HL-60/S4 treated with phorbol 12-myristate 13-acetate at 8.2 ng/mL for 4 days and 3 days (cell line): ENCODE data around the gene ATP6V0A1.
"Not testable (repeated sequence)": the region's sequence is repeated elsewhere in the genome, so short reads cannot be mapped to it uniquely, and the experiment has no call there.

Source experiments
- in situ Hi-C: fragments of 300-500 bp; cut with MboI; formaldehyde crosslinking; loops from 2 replicates; pipeline ENCODE4 v1.15.0; 2022; ENCODE audit warnings: low sequenced_read_pairs

The ATP6V0A1 gene

GRCh38 chr17:42537156-42537805 is 78.6 kb downstream of the ATP6V0A1 start:
- in situ Hi-C loops: no loop called here

DNA sequence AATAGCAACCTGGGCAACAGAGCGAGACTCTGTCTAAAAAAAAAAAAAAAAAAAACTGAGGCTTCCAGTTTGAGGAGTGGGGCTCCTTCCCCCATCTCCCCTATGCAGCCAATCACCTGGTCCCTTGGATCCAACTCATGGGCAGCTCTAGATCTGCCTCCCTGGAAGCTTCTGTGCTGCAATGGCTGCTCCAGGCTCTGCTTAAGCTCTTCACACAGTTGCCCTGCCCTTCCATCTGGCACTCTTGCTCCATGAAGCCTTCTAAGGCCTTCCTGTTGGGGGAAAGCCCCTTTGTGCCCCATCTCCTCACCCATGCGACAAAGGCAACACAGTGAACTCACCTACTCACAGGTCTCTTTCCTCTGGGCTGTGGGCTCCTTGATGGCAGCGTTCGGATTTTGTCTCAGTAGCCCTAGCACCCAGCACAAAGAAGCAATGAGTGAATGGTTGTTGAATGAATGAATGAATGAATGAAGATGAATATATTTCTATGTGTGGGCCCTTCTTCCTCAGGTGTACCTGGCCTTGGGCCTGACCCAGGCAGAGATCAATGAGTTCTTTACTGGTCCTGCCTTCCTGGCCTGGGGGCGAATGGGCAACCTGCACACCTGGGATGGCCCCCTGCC is 79.3 kb downstream of the ATP6V0A1 start:
- in situ Hi-C loops: no loop called here

GRCh38 chr17:42538482-42538881 is 79.8 kb downstream of the ATP6V0A1 start:
- in situ Hi-C loops: no loop called here

- in situ Hi-C loops: not testable (repeated sequence)
These were observed 81.9 kb downstream of the ATP6V0A1 start for GRCh38 chr17:42540558-42540957.

GRCh38 chr17:42541041-42541833 is 82.6 kb downstream of the ATP6V0A1 start:
- in situ Hi-C loops: no loop called here

DNA sequence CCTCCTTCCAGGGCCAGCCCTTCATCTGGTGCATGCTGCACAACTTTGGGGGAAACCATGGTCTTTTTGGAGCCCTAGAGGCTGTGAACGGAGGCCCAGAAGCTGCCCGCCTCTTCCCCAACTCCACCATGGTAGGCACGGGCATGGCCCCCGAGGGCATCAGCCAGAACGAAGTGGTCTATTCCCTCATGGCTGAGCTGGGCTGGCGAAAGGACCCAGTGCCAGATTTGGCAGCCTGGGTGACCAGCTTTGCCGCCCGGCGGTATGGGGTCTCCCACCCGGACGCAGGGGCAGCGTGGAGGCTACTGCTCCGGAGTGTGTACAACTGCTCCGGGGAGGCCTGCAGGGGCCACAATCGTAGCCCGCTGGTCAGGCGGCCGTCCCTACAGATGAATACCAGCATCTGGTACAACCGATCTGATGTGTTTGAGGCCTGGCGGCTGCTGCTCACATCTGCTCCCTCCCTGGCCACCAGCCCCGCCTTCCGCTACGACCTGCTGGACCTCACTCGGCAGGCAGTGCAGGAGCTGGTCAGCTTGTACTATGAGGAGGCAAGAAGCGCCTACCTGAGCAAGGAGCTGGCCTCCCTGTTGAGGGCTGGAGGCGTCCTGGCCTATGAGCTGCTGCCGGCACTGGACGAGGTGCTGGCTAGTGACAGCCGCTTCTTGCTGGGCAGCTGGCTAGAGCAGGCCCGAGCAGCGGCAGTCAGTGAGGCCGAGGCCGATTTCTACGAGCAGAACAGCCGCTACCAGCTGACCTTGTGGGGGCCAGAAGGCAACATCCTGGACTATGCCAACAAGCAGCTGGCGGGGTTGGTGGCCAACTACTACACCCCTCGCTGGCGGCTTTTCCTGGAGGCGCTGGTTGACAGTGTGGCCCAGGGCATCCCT is 84.8 kb downstream of the ATP6V0A1 start:
- in situ Hi-C loops: no loop called here

- in situ Hi-C loops: no loop called here
These were observed 86.2 kb downstream of the ATP6V0A1 start for GRCh38 chr17:42544874-42545283.

- in situ Hi-C loops: not testable (repeated sequence)
These were observed 87.3 kb downstream of the ATP6V0A1 start for GRCh38 chr17:42545755-42546505.

DNA sequence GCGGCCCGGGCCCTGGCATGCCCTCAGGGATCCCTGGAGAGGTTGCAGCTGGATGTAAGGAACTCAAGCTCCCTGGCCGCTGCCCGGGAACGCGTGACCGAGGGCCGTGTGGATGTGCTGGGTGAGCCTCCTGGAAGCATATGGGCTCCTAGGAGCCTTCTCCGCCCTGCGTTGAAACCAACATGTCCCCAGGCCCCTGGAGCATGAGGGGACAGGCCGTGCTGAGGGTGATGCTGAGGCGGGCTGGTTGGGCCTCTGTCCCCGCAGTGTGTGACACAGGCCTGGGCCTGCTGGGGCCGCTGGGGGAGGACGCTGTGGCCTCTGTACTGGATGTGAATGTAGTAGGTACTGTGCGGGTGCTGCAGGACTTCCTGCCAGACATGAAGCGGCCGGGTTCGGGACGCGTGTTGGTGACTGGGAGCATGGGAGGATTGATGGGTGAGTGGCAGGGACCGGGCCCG is 88.4 kb downstream of the ATP6V0A1 start:
- in situ Hi-C loops: no loop called here

GRCh38 chr17:42547698-42548069 is 89.0 kb downstream of the ATP6V0A1 start:
- in situ Hi-C loops: no loop called here

DNA sequence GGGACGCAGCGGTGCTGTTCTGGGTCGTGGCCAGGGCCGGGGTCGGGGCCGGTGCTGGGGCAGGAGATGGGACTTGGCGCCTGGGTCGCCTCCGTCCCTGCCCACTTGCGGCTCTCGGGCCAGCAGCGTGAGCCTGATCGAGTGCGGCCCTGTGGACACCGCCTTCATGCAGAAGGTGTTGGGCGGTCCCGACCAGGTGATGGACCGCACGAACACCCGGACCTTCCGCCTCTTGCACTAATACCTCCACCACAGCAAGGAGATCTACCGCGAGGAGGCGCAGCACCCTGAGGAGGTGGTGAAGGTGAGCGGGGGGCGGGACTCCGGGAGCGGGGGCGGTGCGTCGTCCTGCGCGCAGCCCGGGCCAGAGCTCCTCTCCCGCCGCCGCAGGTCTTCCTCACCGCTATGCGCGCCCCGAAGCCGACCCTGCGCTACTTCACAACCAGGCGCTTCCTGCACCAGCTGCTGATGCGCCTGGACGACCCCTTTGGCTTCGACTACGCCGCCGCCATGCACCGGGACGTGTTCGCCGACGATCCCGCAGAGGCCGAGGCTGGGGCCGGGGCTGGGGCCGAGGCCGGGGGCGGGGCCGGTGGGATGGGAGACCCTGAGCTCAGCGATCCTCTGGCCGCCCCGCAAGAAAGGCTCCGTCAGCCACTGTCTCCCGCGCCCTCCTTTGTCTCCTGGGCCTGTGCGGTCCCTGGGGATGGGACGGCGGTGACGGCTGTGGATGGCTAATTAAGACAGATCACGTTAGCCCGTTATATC is 89.6 kb downstream of the ATP6V0A1 start:
- in situ Hi-C loops: no loop called here

DNA sequence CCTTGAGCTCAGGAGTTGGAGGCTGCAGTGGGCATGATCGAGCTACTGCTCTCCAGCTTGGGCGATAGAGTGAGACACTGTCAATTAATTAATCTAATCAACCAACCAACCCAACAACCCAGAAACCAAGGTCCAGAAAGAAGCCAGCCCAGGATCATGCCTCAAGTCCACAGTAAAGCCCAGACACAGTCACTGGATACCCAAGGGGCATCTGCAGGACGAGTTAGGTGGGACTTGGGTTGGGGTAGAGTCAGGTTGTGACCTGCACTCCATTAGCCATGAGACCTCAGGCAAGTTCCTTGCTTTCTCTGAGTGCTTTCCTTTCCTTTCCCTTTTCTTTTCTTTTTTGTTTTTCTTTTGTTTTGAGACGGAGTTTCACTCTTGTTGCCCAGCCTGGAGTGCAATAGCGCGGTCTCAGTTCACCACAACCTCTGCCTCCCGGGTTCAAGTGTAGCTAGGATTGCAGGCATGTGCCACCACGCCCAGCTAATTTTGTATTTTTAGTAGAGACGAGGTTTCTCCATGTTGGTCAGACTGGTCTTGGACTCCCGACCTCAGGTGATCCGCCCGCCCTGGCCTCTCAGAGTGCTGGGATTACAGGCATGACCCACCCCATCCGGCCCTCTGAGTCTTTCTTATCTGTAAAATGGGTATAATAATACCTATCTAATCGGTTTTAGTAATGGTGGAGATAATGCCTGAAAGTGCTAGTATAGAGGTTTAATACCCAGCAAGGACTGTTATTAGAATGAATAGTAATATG is 90.5 kb downstream of the ATP6V0A1 start:
- in situ Hi-C loops: no loop called here

DNA sequence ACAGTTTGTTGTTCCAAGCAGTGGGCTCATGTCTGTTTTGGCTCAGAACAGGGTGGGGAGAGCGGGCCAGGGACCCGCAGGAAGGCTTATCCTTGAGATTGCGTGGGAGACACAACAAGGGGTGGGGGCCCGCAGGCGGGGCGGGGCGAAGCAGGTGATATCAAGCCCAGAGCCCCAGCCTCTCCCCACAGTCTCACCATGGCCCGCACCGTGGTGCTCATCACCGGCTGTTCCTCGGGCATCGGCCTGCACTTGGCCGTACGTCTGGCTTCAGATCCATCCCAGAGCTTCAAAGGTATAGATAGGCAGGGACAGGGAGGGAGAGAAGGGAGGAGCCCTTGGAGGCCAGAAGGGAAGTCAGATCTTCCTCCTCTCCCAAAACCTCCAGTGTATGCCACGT is 94.1 kb downstream of the ATP6V0A1 start, which contains the start of gene HSD17B1:
TSS of gene HSD17B1 (plus strand) at position 188 of the 400 bp plus-strand sequence. CDS start at position 199, 11 bp downstream.
- in situ Hi-C loops: not testable (repeated sequence)

DNA sequence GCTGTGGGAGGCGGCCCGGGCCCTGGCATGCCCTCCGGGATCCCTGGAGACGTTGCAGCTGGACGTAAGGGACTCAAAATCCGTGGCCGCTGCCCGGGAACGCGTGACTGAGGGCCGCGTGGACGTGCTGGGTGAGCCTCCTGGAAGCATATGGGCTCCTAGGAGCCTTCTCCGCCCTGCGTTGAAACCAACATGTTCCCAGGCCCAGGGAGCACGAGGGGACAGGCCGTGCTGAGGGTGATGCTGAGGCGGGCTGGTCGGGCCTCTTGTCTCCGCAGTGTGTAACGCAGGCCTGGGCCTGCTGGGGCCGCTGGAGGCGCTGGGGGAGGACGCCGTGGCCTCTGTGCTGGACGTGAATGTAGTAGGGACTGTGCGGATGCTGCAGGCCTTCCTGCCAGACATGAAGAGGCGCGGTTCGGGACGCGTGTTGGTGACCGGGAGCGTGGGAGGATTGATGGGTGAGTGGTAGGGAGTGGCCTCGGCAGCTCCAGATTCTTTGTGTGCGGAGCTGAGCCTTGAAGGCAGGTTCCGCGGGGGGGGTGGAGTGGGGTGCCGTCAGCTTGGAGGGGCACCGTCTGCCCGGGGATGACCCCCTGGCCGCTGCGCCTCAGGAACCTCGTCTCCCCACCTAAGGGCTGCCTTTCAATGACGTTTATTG is 94.6 kb downstream of the ATP6V0A1 start:
- in situ Hi-C loops: no loop called here

GRCh38 chr17:42553866-42554249 is 95.2 kb downstream of the ATP6V0A1 start:
- in situ Hi-C loops: no loop called here

GRCh38 chr17:42554250-42555121 is 95.8 kb downstream of the ATP6V0A1 start:
- in situ Hi-C loops: no loop called here

- in situ Hi-C loops: no loop called here
These were observed 96.5 kb downstream of the ATP6V0A1 start for GRCh38 chr17:42555122-42555622.
